Hepatocyte (in vitro differentiated cells): ENCODE measurements around the gene SSBP2. TPM values are rescaled to one million over a fixed set of nuclear protein-coding genes. Genes with fewer than 3 reads are reported as not detected.

Experiments used
- DNase-seq: peaks from one replicate; pipeline ENCODE4 v3.0.0-alpha.2; 2016; ENCODE audit warnings: low spot score
- H2AFZ ChIP-seq: fragments of 200-600 bp; sonication (generic); 2 replicates; pipeline ENCODE4 v1.6.0; 2016; ENCODE audit warnings: antibody characterized with exemption, mild to moderate bottlenecking
- H3K27ac ChIP-seq: fragments of 200-600 bp; sonication (generic); 2 replicates; pipeline ENCODE4 v1.5.1; 2016; ENCODE audit warnings: mild to moderate bottlenecking
- H3K27me3 ChIP-seq: fragments of 200-600 bp; sonication (generic); 2 replicates; pipeline ENCODE4 v1.6.1; 2016
- H3K36me3 ChIP-seq: fragments of 200-600 bp; sonication (generic); replicated peaks from 2 replicates; pipeline ENCODE4 v1.5.1; 2016; ENCODE audit warnings: low read depth; ENCODE audit not compliant: insufficient read depth
- H3K4me1 ChIP-seq: fragments of 200-600 bp; sonication (generic); 2 replicates; pipeline ENCODE4 v1.5.1; 2016; ENCODE audit warnings: mild to moderate bottlenecking, moderate library complexity; ENCODE audit not compliant: insufficient read depth
- H3K4me2 ChIP-seq: fragments of 200-600 bp; sonication (generic); 2 replicates; pipeline ENCODE4 v1.6.0; 2016
- H3K4me3 ChIP-seq: fragments of 200-600 bp; sonication (generic); 2 replicates; pipeline ENCODE4 v1.5.1; 2016; ENCODE audit warnings: mild to moderate bottlenecking
- H3K79me2 ChIP-seq: fragments of 200-600 bp; sonication (generic); 2 replicates; pipeline ENCODE4 v1.6.0; 2017; ENCODE audit warnings: mild to moderate bottlenecking
- H3K9me2 ChIP-seq: fragments of 200-600 bp; sonication (generic); replicated peaks from 2 replicates; pipeline ENCODE4 v1.6.0; 2017; ENCODE audit warnings: mild to moderate bottlenecking; ENCODE audit not compliant: insufficient read depth
- H3K9me3 ChIP-seq: fragments of 200-600 bp; sonication (generic); 2 replicates; pipeline ENCODE4 v1.5.1; 2016; ENCODE audit warnings: low read depth, mild to moderate bottlenecking
- H4K20me1 ChIP-seq: fragments of 200-600 bp; sonication (generic); 2 replicates; pipeline ENCODE4 v1.6.0; 2016; ENCODE audit warnings: mild to moderate bottlenecking; ENCODE audit not compliant: insufficient read depth, poor library complexity, severe bottlenecking
- CTCF ChIP-seq: fragments of 200-600 bp; sonication (generic); IDR thresholded peaks from 2 replicates; pipeline ENCODE4 v1.5.1; 2016; ENCODE audit warnings: antibody characterized with exemption, mild to moderate bottlenecking; ENCODE audit not compliant: poor library complexity
- EZH2 ChIP-seq: fragments of 200-600 bp; sonication (generic); IDR thresholded peaks from 2 replicates; pipeline ENCODE4 v1.6.1; 2016; ENCODE audit warnings: antibody characterized with exemption, mild to moderate bottlenecking, borderline replicate concordance
- EZH2phosphoT487 ChIP-seq: fragments of 200-600 bp; sonication (generic); IDR thresholded peaks from one replicate; pipeline ENCODE4 v1.6.1; 2018; ENCODE audit warnings: antibody characterized with exemption, mild to moderate bottlenecking, low read depth, moderate library complexity; ENCODE audit not compliant: unreplicated experiment, severe bottlenecking
- WGBS: methylation state at CpG from one replicate; pipeline ENCODE4 v1.1.6; 2016; ENCODE audit warnings: low lambda C conversion rate; ENCODE audit errors: missing lambda C conversion rate; 5-methylcytosine and 5-hydroxymethylcytosine counted together
- polyA plus RNA-seq: library from polyadenylated mRNA; unstranded; fragments of >200 nt; fragmentation: Nextera tagmentation; extraction: Ambion mirVana; gene quantifications from 2 replicates; pipeline ENCODE4 v1.2.1, GENCODE V29; 2016
- total RNA-seq: library from RNA; depleted of rRNA; stranded (reverse); fragments of >200 nt; gene quantifications from 2 replicates; pipeline ENCODE4 v1.2.3, GENCODE V29; 2014

The SSBP2 gene
- total and polyA plus RNA-seq, 2 experiments from 2014 or later = 23.7 to 48.2 TPM

GRCh38 chr5:81751836-81752643, 1.1 kb upstream of the SSBP2 start:
- TF ChIP-seq EZH2 (no peak), CTCF (no peak), EZH2phosphoT487 (no peak)
- peaks cover 16% of the 10 kb centered on the region for H3K4me1 ChIP-seq
- H4K20me1 ChIP-seq = peaks cover 17% of the 10 kb centered on the region
- peak overlapping the region; percentile 29 for H3K4me3 ChIP-seq
- no peaks in the 10 kb centered on the region for H3K9me2 ChIP-seq
- no peaks in the 10 kb centered on the region for H3K36me3 ChIP-seq
- H3K27me3 ChIP-seq = no peaks in the 10 kb centered on the region
- H3K9me3 ChIP-seq = no peaks in the 10 kb centered on the region
- peak overlapping the region; percentile 98 for H3K27ac ChIP-seq
- peak overlapping the region; percentile 83 for H2AFZ ChIP-seq
- no peak for DNase-seq
- peaks cover 27% of the 10 kb centered on the region for H3K79me2 ChIP-seq
- WGBS = 21% methylated on average over 36 of the region's 37 CpGs
- H3K4me2 ChIP-seq = peak overlapping the region; percentile 82

GRCh38 chr5:81750308-81751008, 439 bp downstream of the SSBP2 start:
- no peak for TF ChIP-seq EZH2
- no peak for TF ChIP-seq EZH2phosphoT487
- TF ChIP-seq CTCF = no peak
- H3K79me2 ChIP-seq = peaks cover 42% of the 10 kb centered on the region
- no peaks in the 10 kb centered on the region for H3K36me3 ChIP-seq
- H3K27ac ChIP-seq = peak overlapping the region; percentile 92
- H3K27me3 ChIP-seq = no peaks in the 10 kb centered on the region
- no peaks in the 10 kb centered on the region for H3K9me3 ChIP-seq
- peak overlapping the region; percentile 81 for H3K4me3 ChIP-seq
- DNase-seq = peak; percentile 67
- H3K4me1 ChIP-seq = peaks cover 10% of the 10 kb centered on the region
- under 1% methylated on average over 43 of the region's 90 CpGs for WGBS
- peak overlapping the region; percentile 73 for H2AFZ ChIP-seq
- no peaks in the 10 kb centered on the region for H3K9me2 ChIP-seq
- H4K20me1 ChIP-seq = peaks cover 26% of the 10 kb centered on the region
- peak overlapping the region; percentile 80 for H3K4me2 ChIP-seq

GRCh38 chr5:81749561-81750307, 1.2 kb downstream of the SSBP2 start:
- peak overlapping the region; percentile 66 for H3K27ac ChIP-seq
- H4K20me1 ChIP-seq = peaks cover 28% of the 10 kb centered on the region
- peak; percentile 8 for TF ChIP-seq CTCF
- no peak for TF ChIP-seq EZH2
- WGBS = 2% methylated on average over 28 of the region's 61 CpGs
- peak overlapping the region; percentile 80 for H3K4me2 ChIP-seq
- H3K9me2 ChIP-seq = no peaks in the 10 kb centered on the region
- no peaks in the 10 kb centered on the region for H3K36me3 ChIP-seq
- H3K9me3 ChIP-seq = no peaks in the 10 kb centered on the region
- H3K79me2 ChIP-seq = peaks cover 50% of the 10 kb centered on the region
- peak overlapping the region; percentile 53 for H2AFZ ChIP-seq
- peaks cover 9% of the 10 kb centered on the region for H3K4me1 ChIP-seq
- peak overlapping the region; percentile 77 for H3K4me3 ChIP-seq
- H3K27me3 ChIP-seq = no peaks in the 10 kb centered on the region
- DNase-seq = peak; percentile 55
